Bone marrow (tissue), 2 donors: ENCODE results near the gene STXBP5.

Source experiments
- DNase-seq, 2 donors: peaks; one replicate each; lab custom pipeline; 2025; lab: John Stamatoyannopoulos, UW

The STXBP5 gene

GRCh38 chr6:147211349-147211748 lies 7.1 kb downstream of the STXBP5 start:
- DNase-seq, result no peak

GRCh38 chr6:147211831-147212230 lies 7.6 kb downstream of the STXBP5 start:
- DNase-seq, result no peak

GRCh38 chr6:147212622-147213021 lies 8.4 kb downstream of the STXBP5 start:
- DNase-seq, result no peak

- no peak for DNase-seq
These were observed 9.6 kb downstream of the STXBP5 start for GRCh38 chr6:147213772-147214171.

- no peak for DNase-seq
These were observed 10.3 kb downstream of the STXBP5 start for GRCh38 chr6:147214248-147215227.

GRCh38 chr6:147216915-147217314 lies 12.7 kb downstream of the STXBP5 start:
- no peak for DNase-seq

- DNase-seq, result no peak
These were observed 13.7 kb downstream of the STXBP5 start for GRCh38 chr6:147217840-147218404.

- no peak for DNase-seq
These were observed 14.6 kb downstream of the STXBP5 start for GRCh38 chr6:147218797-147219196.

GRCh38 chr6:147219463-147219862 lies 15.2 kb downstream of the STXBP5 start:
- no peak for DNase-seq

GRCh38 chr6:147220345-147220744 lies 16.1 kb downstream of the STXBP5 start:
- no peak for DNase-seq

- no peak for DNase-seq
These were observed 17.5 kb downstream of the STXBP5 start for GRCh38 chr6:147221739-147222138.

- DNase-seq, result peak in 1 of 2 donors; percentile 45
These were observed 18.1 kb downstream of the STXBP5 start for GRCh38 chr6:147222160-147222838.

GRCh38 chr6:147223736-147224135 lies 19.5 kb downstream of the STXBP5 start:
- no peak for DNase-seq

- DNase-seq, result no peak
These were observed 22.0 kb downstream of the STXBP5 start for GRCh38 chr6:147226163-147226724.

GRCh38 chr6:147226877-147227276 lies 22.7 kb downstream of the STXBP5 start:
- DNase-seq, result no peak

GRCh38 chr6:147227770-147228320 lies 23.6 kb downstream of the STXBP5 start:
- DNase-seq, result peak in 1 of 2 donors; percentile 65

- DNase-seq, result no peak
These were observed 27.4 kb downstream of the STXBP5 start for GRCh38 chr6:147231589-147231988.

GRCh38 chr6:147234685-147235084 lies 30.5 kb downstream of the STXBP5 start:
- DNase-seq, result no peak

GRCh38 chr6:147238164-147238563 lies 33.9 kb downstream of the STXBP5 start:
- DNase-seq, result no peak

- DNase-seq, result no peak
These were observed 34.7 kb downstream of the STXBP5 start for GRCh38 chr6:147238906-147239305.

GRCh38 chr6:147244832-147245231 lies 40.6 kb downstream of the STXBP5 start:
- no peak for DNase-seq

GRCh38 chr6:147245693-147246092 lies 41.5 kb downstream of the STXBP5 start:
- DNase-seq, result no peak
